GM12874 (cell line): Measurements from ENCODE around the gene CHCHD6.

Experiments used
- TF ChIP-seq, protein P1 (sequence below): IDR thresholded peaks from 2 replicates; pipeline ENCODE4 v1.5.1; 2011; ENCODE audit warnings: low read depth, mild to moderate bottlenecking, control low read depth, low read length, moderate library complexity; ENCODE audit not compliant: insufficient read depth

CHCHD6 gene

DNA sequence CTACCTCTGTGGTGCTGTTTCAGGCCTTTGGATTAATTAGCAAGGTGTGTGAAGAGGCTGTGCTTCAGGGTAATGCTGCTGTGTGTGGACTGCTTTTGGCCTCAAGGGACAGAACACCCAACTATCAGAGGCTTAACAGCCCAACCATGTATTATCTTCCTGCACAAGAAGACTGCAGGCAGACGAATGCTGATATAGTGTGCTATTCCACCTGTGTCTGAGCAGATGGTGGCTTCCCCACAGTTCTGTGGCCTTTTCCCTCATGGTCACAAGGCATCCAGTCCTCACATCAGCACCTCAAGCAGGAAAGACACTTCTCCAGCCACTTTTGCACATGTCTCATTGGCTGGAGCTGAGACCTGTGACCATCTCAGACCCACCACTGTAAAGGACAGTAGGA lies 76.6 kb downstream of the CHCHD6 start:
- TF ChIP-seq, protein P1, sequence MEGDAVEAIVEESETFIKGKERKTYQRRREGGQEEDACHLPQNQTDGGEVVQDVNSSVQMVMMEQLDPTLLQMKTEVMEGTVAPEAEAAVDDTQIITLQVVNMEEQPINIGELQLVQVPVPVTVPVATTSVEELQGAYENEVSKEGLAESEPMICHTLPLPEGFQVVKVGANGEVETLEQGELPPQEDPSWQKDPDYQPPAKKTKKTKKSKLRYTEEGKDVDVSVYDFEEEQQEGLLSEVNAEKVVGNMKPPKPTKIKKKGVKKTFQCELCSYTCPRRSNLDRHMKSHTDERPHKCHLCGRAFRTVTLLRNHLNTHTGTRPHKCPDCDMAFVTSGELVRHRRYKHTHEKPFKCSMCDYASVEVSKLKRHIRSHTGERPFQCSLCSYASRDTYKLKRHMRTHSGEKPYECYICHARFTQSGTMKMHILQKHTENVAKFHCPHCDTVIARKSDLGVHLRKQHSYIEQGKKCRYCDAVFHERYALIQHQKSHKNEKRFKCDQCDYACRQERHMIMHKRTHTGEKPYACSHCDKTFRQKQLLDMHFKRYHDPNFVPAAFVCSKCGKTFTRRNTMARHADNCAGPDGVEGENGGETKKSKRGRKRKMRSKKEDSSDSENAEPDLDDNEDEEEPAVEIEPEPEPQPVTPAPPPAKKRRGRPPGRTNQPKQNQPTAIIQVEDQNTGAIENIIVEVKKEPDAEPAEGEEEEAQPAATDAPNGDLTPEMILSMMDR: no peak

DNA sequence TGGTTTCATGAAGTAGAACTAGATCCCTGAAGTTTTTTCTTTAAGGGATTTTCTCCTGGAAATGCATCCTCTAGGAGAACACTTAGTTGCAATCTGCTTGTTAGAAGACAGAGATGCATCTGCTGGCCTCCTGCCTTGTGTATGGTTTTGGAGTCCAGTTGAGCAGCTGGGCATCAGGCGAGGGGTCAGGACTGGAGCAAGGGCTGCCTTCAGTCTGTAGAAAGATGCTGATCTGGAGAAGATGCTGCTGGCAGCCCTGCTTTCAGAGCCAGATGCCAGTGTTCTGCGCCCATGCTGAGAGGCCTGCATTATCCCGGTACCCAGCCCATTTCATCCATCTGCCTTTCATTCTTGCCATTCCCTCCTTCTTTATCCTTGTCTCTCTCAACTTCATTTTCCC lies 77.4 kb downstream of the CHCHD6 start:
- TF ChIP-seq, protein P1: no peak

DNA sequence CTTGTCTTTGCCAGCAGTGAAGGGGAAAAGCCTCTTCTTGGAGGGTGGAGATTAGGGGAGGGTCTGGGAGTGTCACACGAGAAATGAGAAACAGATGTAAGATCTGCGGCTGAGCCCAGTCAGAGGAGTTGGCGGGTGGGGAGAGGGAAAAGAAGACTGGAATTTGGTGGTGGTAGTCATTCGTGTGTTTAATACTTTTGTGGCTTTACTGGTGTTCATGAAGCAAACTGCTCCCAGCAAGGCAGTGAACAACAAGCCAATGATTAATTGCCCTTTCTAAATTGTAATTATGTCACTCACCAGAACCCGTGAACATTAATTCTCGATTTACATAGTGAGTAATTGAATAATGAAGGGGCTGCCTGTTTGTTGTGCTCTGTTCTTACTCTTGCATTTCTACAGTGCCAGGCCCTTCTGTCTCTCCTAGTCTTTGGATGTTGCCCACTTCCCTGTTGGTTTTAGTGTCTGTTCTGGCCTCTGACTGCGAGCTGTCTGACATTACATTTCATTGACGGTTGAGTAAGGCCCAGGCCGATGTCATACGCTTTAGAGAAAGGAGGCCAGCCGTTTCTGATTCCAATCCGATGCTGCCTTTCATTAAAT lies 78.0 kb downstream of the CHCHD6 start:
- TF ChIP-seq, protein P1: no peak

DNA sequence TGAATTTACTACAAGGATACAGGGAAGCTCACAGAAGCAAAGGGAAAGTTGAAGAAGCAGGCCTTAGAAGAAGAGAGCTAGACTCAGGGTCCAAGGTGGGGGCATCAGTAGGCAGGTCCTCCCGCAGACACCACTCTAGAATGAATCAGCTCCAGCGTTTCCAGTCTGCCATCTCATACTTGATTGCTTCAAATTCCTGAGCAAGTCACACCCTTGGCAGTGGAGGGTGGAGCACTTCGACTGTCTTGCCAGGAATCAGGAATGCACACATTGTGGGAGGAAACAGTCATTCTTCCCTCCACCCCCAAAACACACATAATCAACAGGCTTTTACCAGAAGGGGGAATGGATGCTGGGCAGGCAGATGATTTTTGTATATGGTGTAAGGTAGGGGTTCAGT lies 78.5 kb downstream of the CHCHD6 start:
- TF ChIP-seq, protein P1: no peak

DNA sequence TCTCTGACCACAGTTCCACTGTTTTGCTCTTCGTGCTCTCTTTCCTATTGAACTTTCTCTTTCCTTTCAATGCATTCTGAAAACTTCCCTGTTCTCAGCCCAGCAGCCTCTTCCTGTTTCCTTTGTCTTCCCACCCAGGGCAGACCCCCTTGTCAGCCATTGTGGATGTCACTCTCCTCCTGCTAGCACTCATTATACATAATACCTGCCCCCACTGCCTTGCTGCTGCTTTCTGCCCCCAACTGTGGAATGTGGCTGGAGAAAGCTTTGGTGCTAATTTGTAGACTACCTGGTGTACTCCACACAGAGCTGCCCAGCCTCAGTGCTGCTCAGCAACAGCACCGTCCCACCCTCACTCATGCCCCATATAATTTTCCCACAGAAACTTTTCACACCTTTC lies 80.2 kb downstream of the CHCHD6 start:
- TF ChIP-seq, protein P1: no peak

DNA sequence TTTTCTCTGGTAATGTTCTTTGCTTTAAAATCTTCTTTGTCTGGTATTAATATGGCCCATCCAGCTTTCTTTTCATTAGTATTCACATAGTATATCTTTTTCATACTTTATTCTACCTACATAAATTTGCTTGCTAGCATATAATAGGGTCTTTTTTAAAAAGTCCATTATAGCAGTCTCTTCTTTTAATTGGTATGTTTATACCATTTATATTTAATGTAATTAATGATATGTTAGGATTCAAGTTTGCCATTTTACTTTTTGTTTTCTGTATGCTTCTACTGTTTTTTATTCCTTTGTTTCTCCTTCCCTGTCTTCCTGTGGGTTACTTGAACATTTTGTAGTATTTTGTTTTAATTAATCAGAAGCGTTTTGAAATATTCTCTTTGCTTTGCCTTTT lies 89.0 kb downstream of the CHCHD6 start:
- TF ChIP-seq, protein P1: no peak

DNA sequence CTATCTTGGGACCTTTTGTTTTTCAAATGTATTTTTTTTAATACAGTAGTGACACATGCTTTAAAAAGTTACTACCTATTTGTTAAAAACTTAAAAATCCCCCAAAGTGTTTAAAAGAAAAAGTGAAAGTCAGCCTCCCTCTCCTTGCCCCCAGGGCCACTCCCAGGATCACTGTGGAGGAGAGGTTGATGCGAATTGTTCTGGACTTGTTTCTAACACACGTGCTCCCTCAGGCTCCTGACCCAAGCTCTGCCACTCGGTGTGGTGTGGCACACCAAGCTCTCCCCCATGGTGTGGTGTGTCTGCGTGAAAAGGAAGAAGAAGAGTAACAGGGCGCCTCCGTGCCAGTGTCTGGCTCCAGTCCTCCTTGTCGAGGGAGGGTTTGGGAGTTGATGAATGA lies 93.5 kb downstream of the CHCHD6 start:
- TF ChIP-seq, protein P1: no peak

DNA sequence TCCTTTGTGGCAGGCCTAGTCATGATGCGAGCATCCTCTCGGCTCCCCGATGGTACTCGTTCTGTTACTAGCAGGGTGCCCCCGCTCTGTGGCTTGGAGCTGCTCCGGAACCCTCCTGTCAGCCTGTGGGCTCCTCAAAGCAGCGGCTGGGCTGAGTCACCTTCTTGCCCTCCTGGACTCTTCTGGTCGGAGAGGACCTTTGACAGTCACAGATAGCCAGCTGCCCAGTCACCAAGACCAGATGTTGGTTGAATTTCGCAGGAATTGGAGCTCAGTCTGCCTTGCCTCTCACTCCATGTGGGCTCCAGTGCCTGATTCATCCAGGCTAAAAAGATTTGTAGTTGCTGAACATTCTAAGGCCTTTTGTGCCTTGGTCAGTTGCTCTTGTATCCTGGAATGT lies 94.5 kb downstream of the CHCHD6 start:
- TF ChIP-seq, protein P1: no peak
